ENCODE measurements around the gene OR56B4.
"Not testable (repeated sequence)": the region's sequence is repeated elsewhere in the genome, so short reads cannot be mapped to it uniquely, and the experiment has no call there.

The OR56B4 gene

GRCh38 chr11:6107384-6107783 lies at the start of gene OR56B4:
TSS of gene OR56B4 (plus strand) at chr11:6107684. CDS start at chr11:6107779, 95 bp downstream.
- not testable (repeated sequence) for DNase-seq

- DNase-seq: no peak
Observed at GRCh38 chr11:6061475-6061874, 46.0 kb upstream of the OR56B4 start.

DNA sequence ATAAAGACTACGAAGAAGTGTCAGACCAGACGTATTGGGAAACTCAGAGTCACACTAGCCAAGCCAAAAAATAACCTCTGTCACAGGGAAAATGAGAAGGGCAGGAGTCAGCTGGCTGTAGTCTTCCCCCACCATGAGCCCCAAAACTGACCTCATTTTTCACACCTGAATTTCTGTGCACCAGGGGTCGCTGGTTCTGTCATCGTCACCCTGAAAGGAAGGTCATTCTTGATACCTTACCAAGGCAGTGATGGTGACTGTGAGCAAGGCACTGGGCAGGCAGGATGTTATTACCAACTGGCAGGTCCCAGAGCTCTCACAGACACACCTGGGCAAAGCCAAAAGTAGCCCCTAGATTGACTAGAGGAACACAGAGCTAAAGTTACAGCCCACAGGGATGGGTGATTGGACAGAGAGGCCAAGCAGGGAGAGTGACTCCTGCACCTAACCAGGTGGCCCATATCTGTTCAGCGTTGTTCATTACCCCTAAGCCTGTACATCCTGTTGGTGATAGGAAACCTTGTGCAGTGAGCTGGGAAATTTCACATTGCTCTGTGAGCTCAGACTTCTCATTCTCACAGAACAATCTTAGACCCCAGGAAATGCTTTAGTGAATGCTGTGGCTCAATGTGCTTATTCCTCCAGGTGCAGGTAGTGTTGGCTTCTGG lies 44.7 kb upstream of the OR56B4 start:
- no peak for DNase-seq

GRCh38 chr11:6067502-6067901 lies 40.0 kb upstream of the OR56B4 start:
- DNase-seq: no peak

- not testable (repeated sequence) for DNase-seq
Observed at GRCh38 chr11:6076443-6076842, 31.0 kb upstream of the OR56B4 start.

GRCh38 chr11:6077723-6078122 lies 29.8 kb upstream of the OR56B4 start:
- DNase-seq: no peak

DNA sequence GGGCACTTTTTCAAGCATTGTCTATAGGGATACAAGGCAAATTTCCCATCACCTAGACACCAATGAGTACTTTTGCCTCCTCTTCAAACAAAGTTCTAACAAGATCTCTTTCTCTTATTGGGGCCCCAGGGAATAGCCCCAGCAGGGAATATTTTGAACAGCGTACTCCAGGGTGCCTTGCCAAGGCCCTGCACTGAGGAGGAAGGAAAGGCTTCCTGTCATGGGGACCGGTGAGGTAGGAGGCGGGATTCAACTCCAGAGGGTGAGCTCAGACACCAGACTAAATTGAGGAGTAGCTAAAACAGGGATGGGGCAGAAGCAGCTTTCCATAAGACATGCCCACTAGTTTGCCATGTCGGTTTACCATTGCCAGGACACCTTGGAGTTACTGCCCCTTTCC lies 28.0 kb upstream of the OR56B4 start:
- DNase-seq: no peak

DNA sequence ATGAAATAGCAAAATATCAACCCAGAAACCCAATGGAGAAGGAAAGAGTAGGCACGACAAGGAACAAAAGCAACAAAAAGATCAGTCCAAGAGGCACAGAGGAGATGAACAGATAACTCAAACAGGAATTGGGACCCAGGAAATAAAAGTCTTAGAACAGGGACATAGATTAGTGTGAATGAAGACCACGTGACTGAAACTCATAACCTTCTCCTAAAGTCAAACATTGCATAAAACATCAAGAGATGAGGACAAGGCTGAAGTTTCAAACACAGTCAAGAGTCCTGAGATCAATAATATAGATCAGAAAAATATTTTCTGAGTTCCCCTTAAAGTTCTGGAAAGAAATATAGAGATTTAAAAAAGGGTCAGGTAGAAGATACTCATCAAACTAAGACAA lies 24.4 kb upstream of the OR56B4 start:
- no peak for DNase-seq

GRCh38 chr11:6084587-6084986 lies 22.9 kb upstream of the OR56B4 start:
- DNase-seq: no peak

DNA sequence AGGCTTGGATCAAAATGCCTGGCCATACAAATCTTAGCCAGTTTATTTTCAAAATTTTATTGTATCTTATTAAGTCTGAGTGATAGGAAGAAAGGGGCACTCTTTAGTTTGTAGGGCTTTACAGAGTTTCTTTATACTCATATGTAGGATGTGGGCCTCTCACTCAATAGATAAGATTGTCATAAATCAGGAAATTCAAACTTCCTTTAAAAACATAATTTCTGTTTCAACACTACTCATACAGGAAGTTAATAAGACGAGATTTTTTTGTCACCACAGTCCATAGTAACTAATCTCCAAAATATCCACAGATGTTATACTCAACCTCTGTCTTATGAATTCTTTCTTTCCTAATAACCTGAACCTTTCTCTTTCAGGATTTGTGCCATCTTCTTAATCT lies 13.3 kb upstream of the OR56B4 start:
- no peak for DNase-seq

- DNase-seq: no peak
Observed at GRCh38 chr11:6095798-6096197, 11.7 kb upstream of the OR56B4 start.

DNA sequence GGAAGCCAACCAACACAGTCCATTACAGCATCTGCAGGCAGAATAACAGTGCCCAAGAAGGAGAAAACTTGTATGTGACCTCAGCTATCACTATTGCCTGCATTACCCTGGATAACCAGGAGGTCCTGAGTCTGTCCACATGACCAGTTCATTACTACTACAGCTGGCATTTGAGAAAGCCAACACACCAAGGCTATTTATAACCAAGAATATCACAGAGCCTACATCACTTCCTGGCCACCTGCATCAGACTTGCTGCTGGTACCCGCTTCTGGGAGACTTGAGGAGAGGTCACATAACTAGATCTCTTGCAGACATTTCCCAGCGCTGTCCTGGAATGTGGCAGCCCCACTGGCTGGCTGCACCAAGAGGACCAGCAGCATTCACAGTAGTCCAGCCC lies 11.1 kb upstream of the OR56B4 start:
- no peak for DNase-seq

DNA sequence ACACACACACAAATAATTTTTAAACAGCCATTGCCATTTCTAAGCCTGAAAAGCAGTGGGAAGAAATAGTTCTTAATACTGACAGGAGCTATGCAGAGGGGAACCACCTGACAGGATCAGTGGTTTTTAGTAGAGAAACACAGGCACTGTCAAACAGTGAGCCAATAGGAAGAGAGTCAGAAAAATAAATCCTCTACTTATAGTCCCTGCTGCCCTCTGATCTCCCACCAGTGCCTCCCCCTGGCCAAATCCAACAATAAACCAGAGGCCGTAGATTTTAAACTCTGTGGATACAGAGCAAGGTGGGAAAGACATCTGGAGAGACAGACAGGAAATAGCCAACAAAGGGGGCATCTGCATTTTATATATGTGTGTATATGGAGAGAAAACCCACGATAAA lies 7.9 kb upstream of the OR56B4 start:
- no peak for DNase-seq

DNA sequence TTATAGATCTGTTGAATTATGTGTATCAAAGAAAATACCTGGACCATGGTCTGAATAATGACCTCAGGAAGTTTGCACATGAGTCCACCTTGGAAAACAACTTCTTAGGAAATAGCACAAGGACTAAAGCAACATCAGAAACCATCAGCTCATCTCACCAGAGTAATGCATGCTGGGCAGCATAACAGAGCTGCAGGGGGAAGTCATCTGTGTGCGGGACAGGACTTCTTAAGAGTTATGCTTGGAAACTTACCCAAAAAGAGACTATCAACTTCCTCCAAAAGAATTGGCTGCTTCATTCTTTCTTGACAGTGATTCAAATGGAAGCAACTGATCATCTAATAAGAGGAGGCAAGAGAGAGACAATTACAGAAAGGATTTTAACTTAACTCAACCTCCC lies 2.5 kb downstream of the OR56B4 start:
- no peak for DNase-seq

- DNase-seq: no peak
Observed at GRCh38 chr11:6111673-6112072, 4.2 kb downstream of the OR56B4 start.

DNA sequence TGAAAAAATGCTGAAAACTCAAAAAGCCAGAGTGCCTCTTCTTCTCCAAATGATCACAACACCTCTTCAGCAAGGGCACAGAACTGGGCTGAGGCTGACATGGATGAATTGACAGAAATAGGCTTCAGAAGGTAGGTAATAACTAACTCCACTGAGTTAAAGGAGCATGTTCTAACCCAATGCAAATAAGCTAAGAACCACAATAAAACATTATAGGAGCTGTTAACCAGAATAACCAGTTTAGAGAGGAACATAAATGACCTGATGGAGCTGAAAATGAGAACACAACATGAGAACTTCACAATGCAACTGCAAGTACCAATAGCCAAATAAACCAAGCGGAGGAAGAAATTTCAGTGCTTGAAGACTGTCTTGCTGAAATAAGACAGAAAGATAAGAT lies 9.2 kb downstream of the OR56B4 start:
- no peak for DNase-seq

DNA sequence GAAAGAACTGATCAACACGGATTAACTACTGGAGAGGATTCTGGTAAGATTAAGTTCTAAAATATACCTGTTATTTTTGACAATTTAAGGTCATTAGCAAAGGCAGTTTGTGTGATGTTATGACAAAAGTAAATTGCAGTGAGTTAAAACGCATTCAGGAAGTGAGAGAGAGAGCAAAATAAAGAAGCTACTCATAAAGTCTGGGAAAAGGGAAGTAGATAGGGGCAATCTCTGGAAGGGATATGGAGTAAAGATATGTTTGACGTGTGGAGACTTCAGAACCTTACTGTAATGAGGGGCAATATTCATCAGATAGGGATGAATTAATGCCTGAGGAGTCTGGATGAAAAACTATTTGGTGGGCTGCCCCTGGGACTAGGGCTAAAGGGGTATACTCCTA lies 16.8 kb downstream of the OR56B4 start:
- DNase-seq: no peak

DNA sequence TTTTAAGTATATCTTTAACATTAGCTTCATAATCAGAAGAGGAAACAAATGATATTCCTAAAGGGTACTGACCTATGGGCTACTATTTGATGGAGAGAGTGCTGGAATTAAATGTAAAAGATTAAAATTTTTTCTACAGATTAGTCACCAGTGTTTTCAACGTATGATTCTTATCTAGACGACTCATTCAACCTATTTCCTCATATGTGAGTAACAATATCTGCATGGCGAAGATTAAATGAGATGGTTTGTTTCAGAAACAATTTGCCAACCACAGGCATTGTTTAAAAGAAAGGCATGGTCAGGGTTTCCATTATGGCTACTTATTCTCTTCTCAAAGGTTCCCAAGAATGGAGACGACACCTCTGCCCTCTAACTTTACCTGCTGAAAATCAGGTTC lies 20.4 kb downstream of the OR56B4 start:
- DNase-seq: no peak

DNA sequence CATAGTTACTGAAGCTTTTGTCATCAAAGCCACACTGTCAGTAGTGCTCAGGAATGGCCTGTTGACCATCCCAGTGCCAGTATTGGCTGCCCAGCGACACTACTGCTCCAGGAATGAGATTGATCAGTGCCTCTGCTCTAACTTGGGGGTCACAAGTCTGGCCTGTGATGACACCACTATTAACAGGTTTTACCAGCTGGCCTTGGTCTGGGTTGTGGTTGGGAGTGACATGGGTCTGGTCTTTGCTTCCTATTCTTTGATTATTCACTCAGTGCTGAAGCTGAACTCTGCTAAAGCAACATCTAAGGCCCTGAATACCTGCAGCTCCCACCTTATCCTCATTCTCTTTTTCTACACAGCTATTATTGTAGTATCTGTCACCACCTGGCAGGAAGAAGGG lies 21.5 kb downstream of the OR56B4 start:
- no peak for DNase-seq

GRCh38 chr11:6129635-6130034 lies 22.2 kb downstream of the OR56B4 start:
- no peak for DNase-seq

DNA sequence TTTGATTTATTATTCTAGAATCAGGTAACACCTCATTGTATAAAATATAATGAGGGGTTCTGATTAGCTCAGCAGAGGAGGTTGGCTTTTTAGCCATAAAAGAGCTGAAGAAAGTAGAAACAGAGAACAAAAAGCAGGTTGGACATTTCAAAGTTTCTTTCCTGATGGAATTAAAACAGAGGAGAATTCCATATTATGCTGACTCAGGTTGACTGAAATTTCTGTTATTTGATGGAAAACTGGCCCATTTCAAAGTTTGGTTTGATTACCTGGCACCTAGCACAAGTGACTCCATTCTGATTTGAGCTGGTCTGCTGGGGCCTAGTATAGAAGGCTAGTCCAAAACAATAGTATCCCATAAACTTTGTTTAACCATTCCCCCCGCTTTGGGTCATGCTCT lies 24.9 kb downstream of the OR56B4 start:
- no peak for DNase-seq

GRCh38 chr11:6135936-6136335 lies 28.5 kb downstream of the OR56B4 start:
- DNase-seq: not testable (repeated sequence)

DNA sequence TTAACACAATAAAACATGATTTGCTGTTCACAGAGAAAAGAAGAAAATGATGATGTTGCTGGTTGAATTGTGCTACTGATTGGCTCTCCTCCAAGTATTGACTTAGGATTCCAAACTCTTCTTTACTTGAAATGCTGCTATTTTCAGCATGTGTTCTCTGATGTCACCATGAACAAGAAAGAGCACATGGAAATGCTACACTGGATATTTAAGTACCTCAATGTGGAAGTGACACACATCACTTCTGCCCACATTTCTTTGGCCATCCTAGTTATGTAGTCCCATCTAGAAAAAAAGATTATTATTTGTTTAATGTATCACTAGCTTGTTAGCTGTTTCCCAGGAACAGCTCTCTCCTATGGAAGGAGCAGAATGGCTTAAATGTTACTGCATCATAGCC lies 35.5 kb downstream of the OR56B4 start:
- no peak for DNase-seq

DNA sequence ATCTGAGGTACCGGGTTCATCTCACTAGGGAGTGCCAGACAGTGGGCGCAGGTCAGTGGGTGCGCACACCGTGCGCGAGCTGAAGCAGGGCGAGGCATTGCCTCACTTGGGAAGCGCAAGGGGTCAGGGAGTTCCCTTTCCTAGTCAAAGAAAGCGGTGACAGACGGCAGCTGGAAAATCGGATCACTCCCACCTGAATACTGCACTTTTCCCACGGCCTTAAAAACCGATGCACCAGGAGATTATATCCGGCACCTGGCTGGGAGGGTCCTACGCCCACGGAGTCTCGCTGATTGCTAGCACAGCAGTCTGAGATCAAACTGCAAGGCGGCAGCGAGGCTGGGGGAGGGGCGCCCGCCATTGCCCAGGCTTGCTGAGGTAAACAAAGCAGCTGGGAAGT lies 36.3 kb downstream of the OR56B4 start:
- DNase-seq: not testable (repeated sequence)

GRCh38 chr11:6151117-6151516 lies 43.6 kb downstream of the OR56B4 start:
- no peak for DNase-seq

- DNase-seq: no peak
Observed at GRCh38 chr11:6152126-6152525, 44.6 kb downstream of the OR56B4 start.

Measured in activated naive CD4-positive, alpha-beta T cell treated with anti-CD3 and anti-CD28 coated beads, Interleukin-2, amount 50 U/mL, for 16 hours (primary cell).